ENCODE results near the gene REXO1. TPM values are rescaled to one million over a fixed set of nuclear protein-coding genes. Genes with fewer than 3 reads are reported as not detected.

REXO1 gene
- total and polyA plus RNA-seq, 2 experiments from 2014 or later = 20.2 to 90.1 TPM

GRCh38 chr19:1775951-1776605, 72.2 kb downstream of the REXO1 start:
- H3K36me3 Mint-ChIP-seq (ENCODE audit: low read depth) = no peaks in the 10 kb centered on the region; the same call in 2 of the 3 replicates
- Histone ChIP-seq H3K27ac (ENCODE audit: low read depth) (no peak overlapping the region), H3F3A (replicated peaks; ENCODE audit: low read depth) (peaks cover 10% of the 10 kb centered on the region), H3K4me3 (peak overlapping the region; percentile 58), H3K36me3 (ENCODE audit: insufficient read depth) (no peaks in the 10 kb centered on the region), H3K79me2 (replicated peaks; ENCODE audit: insufficient read depth) (no peaks in the 10 kb centered on the region), H4K20me1 (replicated peaks; ENCODE audit: insufficient read depth) (no peaks in the 10 kb centered on the region; the same call in 1 of the 2 replicates), H2AFZ (peak overlapping the region; percentile 66; the same call in 1 of the 2 replicates), H3K27me3 (ENCODE audit: insufficient read depth) (peaks cover 97% of the 10 kb centered on the region), H3K4me2 (peak overlapping the region; percentile 85), H3K4me1 (ENCODE audit: insufficient read depth) (peaks cover 14% of the 10 kb centered on the region), H3K9me2 (ENCODE audit: insufficient read depth) (no peaks in the 10 kb centered on the region)
- H3K27me3 Mint-ChIP-seq (ENCODE audit: insufficient read depth, low read depth, poor library complexity) = peaks cover 86% of the 10 kb centered on the region
- H3K4me3 Mint-ChIP-seq = peak overlapping the region; percentile 51; the same call in 2 of the 3 replicates
- H3K27ac Mint-ChIP-seq = no peak overlapping the region
- H3K4me1 Mint-ChIP-seq = peaks cover 16% of the 10 kb centered on the region
- TF ChIP-seq EZH2 (IDR thresholded peaks at IDR 0.05; ENCODE audit: low read depth, unreplicated experiment) (peak; percentile 60), NANOG (IDR thresholded peaks at IDR 0.05; ENCODE audit: borderline replicate concordance) (no peak), EZH2phosphoT487 (IDR thresholded peaks at IDR 0.05; ENCODE audit: unreplicated experiment) (no peak), CREB1 (CRISPR knock-in tag; IDR thresholded peaks at IDR 0.05; ENCODE audit: low read depth) (no peak)
- TF ChIP-seq, protein P1, sequence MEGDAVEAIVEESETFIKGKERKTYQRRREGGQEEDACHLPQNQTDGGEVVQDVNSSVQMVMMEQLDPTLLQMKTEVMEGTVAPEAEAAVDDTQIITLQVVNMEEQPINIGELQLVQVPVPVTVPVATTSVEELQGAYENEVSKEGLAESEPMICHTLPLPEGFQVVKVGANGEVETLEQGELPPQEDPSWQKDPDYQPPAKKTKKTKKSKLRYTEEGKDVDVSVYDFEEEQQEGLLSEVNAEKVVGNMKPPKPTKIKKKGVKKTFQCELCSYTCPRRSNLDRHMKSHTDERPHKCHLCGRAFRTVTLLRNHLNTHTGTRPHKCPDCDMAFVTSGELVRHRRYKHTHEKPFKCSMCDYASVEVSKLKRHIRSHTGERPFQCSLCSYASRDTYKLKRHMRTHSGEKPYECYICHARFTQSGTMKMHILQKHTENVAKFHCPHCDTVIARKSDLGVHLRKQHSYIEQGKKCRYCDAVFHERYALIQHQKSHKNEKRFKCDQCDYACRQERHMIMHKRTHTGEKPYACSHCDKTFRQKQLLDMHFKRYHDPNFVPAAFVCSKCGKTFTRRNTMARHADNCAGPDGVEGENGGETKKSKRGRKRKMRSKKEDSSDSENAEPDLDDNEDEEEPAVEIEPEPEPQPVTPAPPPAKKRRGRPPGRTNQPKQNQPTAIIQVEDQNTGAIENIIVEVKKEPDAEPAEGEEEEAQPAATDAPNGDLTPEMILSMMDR (conservative IDR thresholded peaks at IDR 0.05; ENCODE audit: low read depth in 2 of 2) = no peak
- ATAC-seq (peak; percentile 16), DNase-seq (ENCODE audit: low spot score) (no peak)
- H3K9me3 Mint-ChIP-seq = peaks cover 24% of the 10 kb centered on the region

- H2AFZ ChIP-seq = 0 out of 2 replicates have a peak overlapping the region, but pooled peaks have one; percentile 56
- H3K27me3 Mint-ChIP-seq (ENCODE audit: insufficient read depth, low read depth, poor library complexity) = peaks cover 81% of the 10 kb centered on the region
- DNase-seq (ENCODE audit: low spot score) = peak; percentile 83
- no peak for TF ChIP-seq ETS1 (IDR thresholded peaks at IDR 0.05)
- TF ChIP-seq, protein P1 (conservative IDR thresholded peaks at IDR 0.05; ENCODE audit: low read depth in 2 of 2) = peak; percentile 56 to 88
- no peak for TF ChIP-seq ZNF114 (CRISPR knock-in tag; IDR thresholded peaks at IDR 0.05)
- TF ChIP-seq NANOG (IDR thresholded peaks at IDR 0.05; ENCODE audit: borderline replicate concordance) = no peak
- no peak for TF ChIP-seq CREB1 (CRISPR knock-in tag; IDR thresholded peaks at IDR 0.05; ENCODE audit: low read depth)
- no peak for TF ChIP-seq ZNF331 (CRISPR knock-in tag; IDR thresholded peaks at IDR 0.05; ENCODE audit: low read depth)
- TF ChIP-seq, protein P2, sequence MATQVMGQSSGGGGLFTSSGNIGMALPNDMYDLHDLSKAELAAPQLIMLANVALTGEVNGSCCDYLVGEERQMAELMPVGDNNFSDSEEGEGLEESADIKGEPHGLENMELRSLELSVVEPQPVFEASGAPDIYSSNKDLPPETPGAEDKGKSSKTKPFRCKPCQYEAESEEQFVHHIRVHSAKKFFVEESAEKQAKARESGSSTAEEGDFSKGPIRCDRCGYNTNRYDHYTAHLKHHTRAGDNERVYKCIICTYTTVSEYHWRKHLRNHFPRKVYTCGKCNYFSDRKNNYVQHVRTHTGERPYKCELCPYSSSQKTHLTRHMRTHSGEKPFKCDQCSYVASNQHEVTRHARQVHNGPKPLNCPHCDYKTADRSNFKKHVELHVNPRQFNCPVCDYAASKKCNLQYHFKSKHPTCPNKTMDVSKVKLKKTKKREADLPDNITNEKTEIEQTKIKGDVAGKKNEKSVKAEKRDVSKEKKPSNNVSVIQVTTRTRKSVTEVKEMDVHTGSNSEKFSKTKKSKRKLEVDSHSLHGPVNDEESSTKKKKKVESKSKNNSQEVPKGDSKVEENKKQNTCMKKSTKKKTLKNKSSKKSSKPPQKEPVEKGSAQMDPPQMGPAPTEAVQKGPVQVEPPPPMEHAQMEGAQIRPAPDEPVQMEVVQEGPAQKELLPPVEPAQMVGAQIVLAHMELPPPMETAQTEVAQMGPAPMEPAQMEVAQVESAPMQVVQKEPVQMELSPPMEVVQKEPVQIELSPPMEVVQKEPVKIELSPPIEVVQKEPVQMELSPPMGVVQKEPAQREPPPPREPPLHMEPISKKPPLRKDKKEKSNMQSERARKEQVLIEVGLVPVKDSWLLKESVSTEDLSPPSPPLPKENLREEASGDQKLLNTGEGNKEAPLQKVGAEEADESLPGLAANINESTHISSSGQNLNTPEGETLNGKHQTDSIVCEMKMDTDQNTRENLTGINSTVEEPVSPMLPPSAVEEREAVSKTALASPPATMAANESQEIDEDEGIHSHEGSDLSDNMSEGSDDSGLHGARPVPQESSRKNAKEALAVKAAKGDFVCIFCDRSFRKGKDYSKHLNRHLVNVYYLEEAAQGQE (IDR thresholded peaks at IDR 0.05; ENCODE audit: unreplicated experiment) = no peak
- TF ChIP-seq EZH2phosphoT487 (IDR thresholded peaks at IDR 0.05; ENCODE audit: unreplicated experiment) = no peak
- TF ChIP-seq STAT1 (IDR thresholded peaks at IDR 0.05; ENCODE audit: unreplicated experiment) = no peak
- TF ChIP-seq POLR2AphosphoS5 (IDR thresholded peaks at IDR 0.05; ENCODE audit: low read depth) = no peak
Observed at GRCh38 chr19:1774989-1775772, 73.1 kb downstream of the REXO1 start.

More at GRCh38 chr19:1774989-1775772, 73.1 kb downstream of the REXO1 start:
- peak; percentile 84 for ATAC-seq
- Histone ChIP-seq H3K27ac (ENCODE audit: low read depth) (no peak overlapping the region), H3K4me3 (peak overlapping the region; percentile 58), H3K4me2 (peak overlapping the region; percentile 85), H4K20me1 (replicated peaks; ENCODE audit: insufficient read depth) (no peaks in the 10 kb centered on the region; the same call in 1 of the 2 replicates), H3K36me3 (ENCODE audit: insufficient read depth) (no peaks in the 10 kb centered on the region), H3F3A (replicated peaks; ENCODE audit: low read depth) (peaks cover 10% of the 10 kb centered on the region), H3K79me2 (replicated peaks; ENCODE audit: insufficient read depth) (no peaks in the 10 kb centered on the region), H3K27me3 (ENCODE audit: insufficient read depth) (peaks cover 97% of the 10 kb centered on the region), H3K9me2 (ENCODE audit: insufficient read depth) (no peaks in the 10 kb centered on the region), H3K4me1 (ENCODE audit: insufficient read depth) (peaks cover 10% of the 10 kb centered on the region)
- Mint-ChIP-seq H3K9me3 (peaks cover 26% of the 10 kb centered on the region), H3K4me3 (peak overlapping the region; percentile 48; the same call in 1 of the 3 replicates), H3K27ac (no peak overlapping the region), H3K36me3 (ENCODE audit: low read depth) (no peaks in the 10 kb centered on the region; the same call in 2 of the 3 replicates), H3K4me1 (peaks cover 16% of the 10 kb centered on the region)
